Fibroblast of lung (primary cell): Measurements from ENCODE around the gene DNAH3.
"Not testable (repeated sequence)": the region's sequence is repeated elsewhere in the genome, so short reads cannot be mapped to it uniquely, and the experiment has no call there.

Experiments used
- CTCF ChIP-seq, 2 donors: IDR thresholded peaks in 1 of 2; conservative IDR thresholded peaks in 1 of 2; 1 replicate in 1 of 2; 2 replicates in 1 of 2; pipeline ENCODE4 v1.5.1; 2011 to 2012; ENCODE audit warnings: low read length in 2 of 2, control low read depth in 1 of 2, inconsistent platforms in 1 of 2, low read depth in 1 of 2, mild to moderate bottlenecking in 1 of 2
- EZH2 ChIP-seq: IDR thresholded peaks from 2 replicates; pipeline ENCODE4 v1.5.1; 2012; ENCODE audit warnings: low read length, control low read depth, mild to moderate bottlenecking; ENCODE audit errors: missing control alignments

- not testable (repeated sequence) for TF ChIP-seq CTCF (conservative IDR thresholded peaks at IDR 0.05 in 1 of 2, IDR thresholded peaks at IDR 0.05 in 1 of 2; ENCODE audit: low read depth in 1 of 2, low read length in 2 of 2); EZH2
Observed at GRCh38 chr16:21195330-21195729, 44.7 kb upstream of the DNAH3 start.
